Kidney (tissue), 14 donors: ENCODE measurements around the gene TYW3. TPM values are rescaled to one million over a fixed set of nuclear protein-coding genes. Genes with fewer than 3 reads are reported as not detected.
A peak's percentile ranks its signal among the peaks of the same experiment; 100 is the strongest.
"Not testable (repeated sequence)": the region's sequence is repeated elsewhere in the genome, so short reads cannot be mapped to it uniquely, and the experiment has no call there.

Experiments
- DNase-seq, 5 donors: peaks; one replicate each; pipeline ENCODE4 v3.0.0-alpha.2; 2013 to 2020
- FAIRE-seq: peaks from 2 replicates; lab custom pipeline; 2012; peaks lifted over from hg19 to GRCh38; lab: Jason Lieb, UNC
- H3K27ac ChIP-seq, 2 donors: one replicate each; pipeline ENCODE4 v1.7.0; 2013; ENCODE audit warnings: low read depth in 2 of 2, low read length in 2 of 2, inconsistent platforms in 1 of 2
- H3K27me3 ChIP-seq: one replicate; pipeline ENCODE4 v1.7.1; 2013; ENCODE audit warnings: low read length, inconsistent platforms; ENCODE audit not compliant: control insufficient read depth, insufficient read depth
- H3K36me3 ChIP-seq, 3 donors: one replicate each; pipeline versions ENCODE4 v1.7.0 to v1.7.1; 2013; ENCODE audit warnings: low read length in 3 of 3, control low read depth in 1 of 3, inconsistent platforms in 1 of 3; ENCODE audit not compliant: insufficient read depth in 3 of 3, control insufficient read depth in 2 of 3
- H3K4me1 ChIP-seq, 3 donors: one replicate each; pipeline versions ENCODE4 v1.7.0 to v1.7.1; 2013; ENCODE audit warnings: low read length in 3 of 3, inconsistent platforms in 1 of 3, low read depth in 1 of 3; ENCODE audit not compliant: control insufficient read depth in 2 of 3, insufficient read depth in 2 of 3
- H3K4me3 ChIP-seq, 3 donors: one replicate each; pipeline versions ENCODE4 v1.7.0 to v1.8.1; 2013; ENCODE audit warnings: low read length in 3 of 3, control low read depth in 1 of 3, inconsistent platforms in 1 of 3
- H3K9ac ChIP-seq, 3 donors: one replicate each; pipeline versions ENCODE4 v1.7.0 to v1.7.1; 2013; ENCODE audit warnings: low read length in 3 of 3, control low read depth in 1 of 3, inconsistent platforms in 1 of 3
- H3K9me3 ChIP-seq, 3 donors: one replicate each; pipeline versions ENCODE4 v1.7.0 to v1.7.1; 2013; ENCODE audit warnings: low read length in 3 of 3, control low read depth in 1 of 3, inconsistent platforms in 1 of 3; ENCODE audit not compliant: control insufficient read depth in 2 of 3, insufficient read depth in 1 of 3
- CTCF ChIP-seq: IDR thresholded peaks from 3 replicates; pipeline ENCODE4 v1.5.1; 2012; ENCODE audit warnings: mild to moderate bottlenecking, moderate library complexity, borderline replicate concordance; ENCODE audit not compliant: insufficient read depth; ENCODE audit errors: extremely low read depth
- intact Hi-C: fragments of 100-400 bp; cut with DNase I; formaldehyde crosslinking; loops from one replicate; pipeline ENCODE4 v1.11.1; 2022
- polyA plus RNA-seq: library from polyadenylated mRNA; stranded (reverse); fragments of 350-450 nt; fragmentation: Illumina TruSeq; extraction: RNeasy Lipid Tissue Mini Kit (QIAGEN cat#74804); gene quantifications from one replicate; pipeline ENCODE4 v1.2.3, GENCODE V29; 2014; ENCODE audit warnings: low read depth, low replicate concordance; ENCODE audit not compliant: insufficient read depth
- total RNA-seq: library from RNA; stranded (reverse); fragmentation: NEBNext Ultra II Directional; extraction: Animal tissue kit (Norgen Biotek cat#: 25700); gene quantifications from one replicate; pipeline ENCODE4 v1.2.1, GENCODE V29; 2021
- donor health status: control.
- donor health status: control.
- donor health status: control.
- donor health status: control.
- donor health status: control.
- donor health status: DM: yes; HTN: yes; CAD: no.
- donor health status: Normal renal cell carcinoma (clear cell type).

The TYW3 gene
- total and polyA plus RNA-seq, 2 donors from 2014 or later = 17.1 to 22.1 TPM

GRCh38 chr1:74737333-74737732 is 4.4 kb downstream of the TYW3 start:
- Histone ChIP-seq H3K36me3 (peaks cover 8 to 9% (median 9%) of the 10 kb centered on the region in 3 donors), H3K27me3 (no peaks in the 10 kb centered on the region), H3K27ac (no peak overlapping the region), H3K4me3 (no peak overlapping the region), H3K4me1 (peaks cover 5 to 9% (median 6%) of the 10 kb centered on the region in 3 donors), H3K9ac (no peak overlapping the region), H3K9me3 (no peaks in the 10 kb centered on the region)
- no peak for TF ChIP-seq CTCF
- FAIRE-seq = no peak
- intact Hi-C loops = no loop called here
- DNase-seq = no peak

GRCh38 chr1:74740307-74740980 is 7.5 kb downstream of the TYW3 start:
- DNase-seq, H3K27me3 ChIP-seq, FAIRE-seq, H3K4me3 ChIP-seq, H3K9ac ChIP-seq, intact Hi-C loops, H3K27ac ChIP-seq, H3K9me3 ChIP-seq, H3K4me1 ChIP-seq: not testable (repeated sequence)
- peaks cover 8 to 13% (median 9%) of the 10 kb centered on the region in 3 donors for H3K36me3 ChIP-seq

- H3K4me3 ChIP-seq, FAIRE-seq, H3K27ac ChIP-seq, intact Hi-C loops, H3K27me3 ChIP-seq, DNase-seq, H3K9ac ChIP-seq, H3K4me1 ChIP-seq, H3K9me3 ChIP-seq, H3K36me3 ChIP-seq: not testable (repeated sequence)
Measured at GRCh38 chr1:74745247-74745646, 12.3 kb downstream of the TYW3 start.

GRCh38 chr1:74748960-74749359 is 16.0 kb downstream of the TYW3 start:
- FAIRE-seq (no peak), DNase-seq (peak in 1 of 5 donors; percentile 33)
- H3K9me3 ChIP-seq = no peaks in the 10 kb centered on the region
- H3K36me3 ChIP-seq = peaks cover 2 to 18% (median 8%) of the 10 kb centered on the region in 3 donors
- no peaks in the 10 kb centered on the region for H3K27me3 ChIP-seq
- intact Hi-C loops = no loop called here
- H3K4me1 ChIP-seq = no peaks in the 10 kb centered on the region
- no peak overlapping the region for H3K4me3 ChIP-seq
- H3K9ac ChIP-seq = no peak overlapping the region
- no peak overlapping the region for H3K27ac ChIP-seq
- TF ChIP-seq CTCF = no peak
